Activated CD4-positive, alpha-beta T cell treated with anti-CD3 and anti-CD28 coated beads for 24 hours (primary cell): ENCODE data around the gene CARM1.
"Not testable (repeated sequence)": the region's sequence is repeated elsewhere in the genome, so short reads cannot be mapped to it uniquely, and the experiment has no call there.

ENCODE experiments used
- DNase-seq, 2 donors: peaks; one replicate each; pipeline ENCODE4 v3.0.0-alpha.2; 2020; ENCODE audit warnings: low read depth in 2 of 2

Gene CARM1

DNA sequence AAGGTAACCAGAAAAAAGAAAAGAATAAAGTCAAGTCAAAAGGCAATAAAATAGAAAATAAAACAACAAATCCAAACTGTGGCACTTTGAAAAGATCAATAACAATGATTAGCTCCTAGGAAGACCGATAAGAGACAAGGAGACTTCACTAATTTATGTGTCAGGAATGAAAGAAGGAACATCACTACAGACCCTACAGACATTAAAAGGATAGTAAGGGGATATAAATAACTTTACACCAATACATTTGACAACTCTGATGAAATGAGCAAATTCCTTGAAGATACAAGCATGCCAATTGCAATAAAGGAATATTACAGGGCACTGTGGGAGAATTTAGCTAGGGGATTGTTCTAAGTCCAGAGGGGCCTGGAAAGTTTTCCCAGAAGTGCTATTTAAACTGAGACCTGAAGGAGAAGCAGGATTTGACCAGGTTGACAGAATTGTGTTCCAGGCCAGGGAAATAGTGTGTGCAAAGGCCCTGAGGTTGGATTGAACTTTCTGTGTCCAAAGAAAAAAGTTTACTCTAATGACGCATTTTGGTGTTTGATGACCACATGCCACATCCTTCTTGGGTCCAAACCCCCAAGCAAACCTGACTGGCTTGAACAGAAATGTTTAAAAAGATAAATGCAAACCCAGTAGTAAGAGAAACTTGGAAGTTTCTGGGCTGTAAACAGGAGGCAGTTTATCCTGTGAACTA is 24.7 kb upstream of the CARM1 start:
- no peak for DNase-seq

- DNase-seq: no peak
These were observed 23.0 kb upstream of the CARM1 start, which contains the start of gene C19orf38 for GRCh38 chr19:10848230-10848856. Gene C19orf38, plus strand, starts transcription at chr19:10848415. Its CDS starts 94 bp downstream, at chr19:10848509.

DNA sequence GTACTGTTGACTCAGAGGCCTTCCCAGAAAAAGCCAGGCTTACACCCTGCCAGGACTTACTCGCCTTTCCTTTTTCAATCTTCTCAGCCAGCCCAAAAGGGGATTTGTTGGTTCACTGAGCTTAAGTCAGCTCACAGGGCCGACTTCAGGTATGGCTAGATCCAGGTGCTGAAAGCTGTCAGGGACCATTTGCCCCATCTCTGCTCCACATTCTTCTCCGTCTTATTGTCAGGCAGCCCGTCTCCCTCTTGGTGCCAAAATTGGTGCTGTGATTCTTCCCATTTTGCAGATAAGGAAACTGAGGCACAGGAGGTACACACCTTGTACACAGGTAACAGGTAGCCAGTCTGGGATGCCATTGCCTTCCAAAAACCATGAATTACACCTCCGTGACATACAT is 20.7 kb upstream of the CARM1 start:
- no peak for DNase-seq

- no peak for DNase-seq
These were observed 19.1 kb upstream of the CARM1 start for GRCh38 chr19:10852098-10852800.

DNA sequence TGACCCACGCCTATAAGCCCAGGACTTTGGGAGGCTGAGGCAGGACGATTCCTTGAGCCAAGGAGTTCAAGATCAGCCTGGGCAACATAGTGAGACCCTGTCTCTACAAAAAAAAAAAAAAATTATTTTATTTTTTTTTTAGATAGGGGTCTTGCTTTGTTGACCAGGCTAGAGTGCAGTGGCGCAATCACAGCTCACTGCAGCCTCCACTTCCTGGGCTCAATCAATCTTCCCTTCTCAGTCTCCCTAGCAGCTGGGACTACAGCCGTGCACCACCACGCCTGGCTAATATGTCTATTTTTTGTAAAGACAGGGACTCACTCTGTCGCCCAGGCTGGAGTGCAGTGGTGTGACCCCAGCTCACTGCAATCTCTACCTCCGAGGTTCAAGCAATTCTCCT is 18.4 kb upstream of the CARM1 start:
- DNase-seq: no peak

DNA sequence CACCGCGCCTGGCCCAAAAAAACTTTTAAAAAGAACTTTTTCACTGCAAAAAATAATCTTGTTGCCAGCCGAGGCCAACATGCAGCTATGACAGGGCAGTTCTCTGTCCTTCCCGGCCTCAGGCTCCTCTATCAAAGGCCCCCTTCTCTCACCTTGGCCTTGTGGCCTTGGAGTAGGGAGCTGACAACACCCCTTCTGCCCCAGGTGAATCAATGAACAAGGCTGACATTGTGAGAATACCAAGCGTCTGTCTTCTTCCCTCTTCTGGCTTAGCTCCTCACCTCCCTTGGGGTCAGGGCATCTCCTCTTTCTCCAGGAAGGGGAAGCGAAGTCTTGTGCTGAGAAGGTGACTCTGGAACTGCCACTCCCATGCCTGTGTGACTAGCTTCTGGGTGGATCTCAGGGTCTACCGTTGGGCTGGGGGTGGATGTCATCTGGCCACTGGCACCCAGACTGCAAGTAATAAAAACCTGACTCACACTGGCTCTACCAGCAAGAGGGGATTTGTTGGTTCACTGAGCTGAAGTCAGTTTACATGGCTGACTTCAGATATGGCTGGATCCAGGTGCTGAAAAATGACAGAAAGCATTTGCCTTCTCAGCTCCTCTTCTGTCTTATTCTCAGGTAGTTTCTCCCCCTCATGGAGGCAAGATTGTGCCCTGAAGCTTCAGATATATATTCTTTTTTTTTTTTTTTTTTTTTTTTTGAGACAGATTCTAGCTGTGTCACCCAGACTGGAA is 16.8 kb upstream of the CARM1 start:
- DNase-seq: no peak

DNA sequence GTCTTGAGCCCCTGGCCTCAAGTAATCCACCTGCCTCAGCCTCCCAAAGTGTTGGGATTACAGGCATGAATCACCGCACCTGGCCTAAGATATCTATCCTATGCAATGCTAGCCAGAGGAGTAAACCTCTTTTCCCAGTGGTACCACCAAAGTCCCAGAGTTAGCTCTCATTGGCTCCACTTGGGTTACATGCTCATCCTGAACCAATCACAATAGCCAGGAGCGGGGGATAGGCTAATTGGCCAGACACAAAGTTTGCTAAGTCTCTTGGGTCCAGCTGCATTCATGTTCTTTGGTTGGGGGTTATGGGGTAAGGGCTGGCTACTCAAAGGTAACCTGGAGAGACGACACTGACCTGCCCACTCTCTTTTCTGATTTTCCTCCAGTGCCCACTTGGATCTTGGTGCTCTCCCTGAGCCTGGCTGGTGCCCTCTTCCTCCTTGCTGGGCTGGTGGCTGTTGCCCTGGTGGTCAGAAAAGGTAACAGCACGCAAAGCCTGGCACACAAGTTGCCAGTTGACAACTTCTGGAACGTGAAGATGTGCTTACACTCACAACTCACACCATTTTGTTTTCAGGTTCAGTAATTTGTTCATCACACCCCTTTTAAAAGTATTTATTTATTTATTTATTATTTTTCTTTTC is 15.4 kb upstream of the CARM1 start:
- DNase-seq: no peak

DNA sequence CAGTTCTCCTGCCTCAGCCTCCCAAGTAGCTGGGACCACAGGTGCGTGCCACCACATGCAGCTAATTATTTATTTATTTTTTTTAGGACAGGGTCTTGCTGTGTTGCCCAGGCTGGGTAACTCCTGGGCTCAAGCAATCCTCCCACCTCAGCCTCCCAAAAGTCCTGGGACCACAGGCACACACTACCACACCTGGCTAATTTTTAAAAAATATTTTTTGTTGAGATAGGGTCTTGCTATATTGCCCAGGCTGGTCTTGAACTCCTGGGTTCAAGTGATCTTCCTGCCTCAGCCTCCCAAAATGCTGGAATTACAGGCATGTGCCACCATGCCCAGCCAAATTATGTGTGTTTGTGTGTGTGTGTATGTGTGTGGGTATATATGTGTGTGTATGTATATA is 14.5 kb upstream of the CARM1 start:
- not testable (repeated sequence) for DNase-seq

DNA sequence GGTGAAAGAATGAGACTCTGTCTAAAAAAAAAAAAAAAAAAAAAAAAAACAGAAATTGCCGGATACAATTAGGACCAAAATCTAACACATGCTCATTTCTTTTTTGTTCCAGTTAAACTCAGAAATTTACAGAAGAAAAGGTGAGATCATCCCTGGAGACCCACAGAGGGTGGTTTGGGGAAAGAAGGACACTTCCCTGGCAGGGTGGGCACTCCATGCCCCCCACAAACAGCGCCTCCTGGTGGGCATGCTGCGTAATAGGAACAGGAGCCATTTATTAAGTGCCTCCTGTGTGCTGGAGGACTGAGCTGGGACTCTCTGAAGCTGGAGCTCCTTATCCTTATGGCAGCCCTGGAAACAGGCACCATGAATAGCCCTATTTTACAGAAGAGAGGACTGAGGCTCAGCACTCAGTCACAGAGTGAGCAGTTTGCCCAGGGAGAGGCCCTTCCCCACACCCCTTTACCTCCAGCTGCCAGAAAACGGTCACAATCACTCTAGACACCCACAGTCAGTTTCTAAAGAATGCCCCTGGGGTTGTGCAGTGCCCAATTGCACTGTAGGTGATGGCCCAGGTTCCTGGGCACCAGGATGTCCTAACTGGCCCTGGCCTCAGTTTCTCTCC is 13.0 kb upstream of the CARM1 start:
- no peak for DNase-seq

GRCh38 chr19:10861103-10861651 is 10.2 kb upstream of the CARM1 start:
- DNase-seq: peak in 1 of 2 donors; percentile 16

DNA sequence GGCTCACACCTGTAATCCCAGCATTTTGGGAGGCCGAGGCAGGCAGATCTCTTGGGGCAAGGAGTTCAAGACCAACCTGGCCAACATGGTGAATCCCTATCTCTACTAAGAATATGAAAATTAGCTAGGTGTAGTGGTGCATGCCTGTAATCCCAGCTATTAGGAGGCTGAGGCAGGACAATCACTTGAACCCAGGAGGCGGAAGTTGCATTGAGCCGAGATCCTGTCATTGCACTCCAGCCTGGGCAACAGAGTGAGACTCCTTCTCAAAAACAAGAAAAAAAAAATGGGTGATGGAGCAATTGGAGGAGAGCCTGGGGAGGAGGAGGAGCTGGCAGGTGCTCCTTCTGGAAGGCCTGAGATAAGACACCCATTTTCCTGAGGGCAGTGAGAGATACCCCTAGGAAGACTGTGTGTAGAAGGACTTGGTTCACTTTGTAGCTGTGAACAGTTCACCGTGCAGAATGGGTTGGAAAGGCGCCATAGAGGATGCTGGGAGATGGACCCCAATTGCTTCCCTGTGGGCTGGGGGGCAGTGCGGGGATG is 8.7 kb upstream of the CARM1 start:
- DNase-seq: no peak

- no peak for DNase-seq
These were observed 8.1 kb upstream of the CARM1 start for GRCh38 chr19:10863107-10863717.

- peak; percentile 73 to 84 for DNase-seq
These were observed 6.8 kb upstream of the CARM1 start for GRCh38 chr19:10864538-10864899.

GRCh38 chr19:10866495-10866894 is 4.9 kb upstream of the CARM1 start:
- DNase-seq: no peak

GRCh38 chr19:10868872-10869547 is 2.3 kb upstream of the CARM1 start:
- no peak for DNase-seq

DNA sequence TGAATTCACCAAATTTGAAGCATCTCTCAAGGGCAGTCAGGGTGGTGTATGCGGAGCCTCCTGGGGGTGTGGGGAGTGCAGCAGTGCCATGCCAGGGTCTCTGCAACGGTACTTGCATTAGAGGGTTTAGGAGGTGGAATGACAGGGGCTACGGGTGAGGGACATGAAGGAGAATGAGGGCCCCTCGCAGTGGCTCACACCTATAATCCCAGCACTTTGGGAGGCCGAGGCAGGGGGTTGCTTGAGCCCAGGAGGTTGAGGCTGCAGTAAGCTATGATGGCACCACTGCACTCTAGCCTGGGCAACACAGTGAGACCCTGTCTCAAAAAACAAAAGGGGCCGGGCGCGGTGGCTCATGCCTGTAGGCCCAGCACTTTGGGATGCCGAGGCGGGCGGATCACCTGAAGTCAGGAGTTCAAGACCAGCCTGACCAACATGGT is 1.5 kb upstream of the CARM1 start:
- DNase-seq: not testable (repeated sequence)

GRCh38 chr19:10870501-10870954 is 825 bp upstream of the CARM1 start:
- DNase-seq: no peak

GRCh38 chr19:10871711-10872545 is 575 bp downstream of the CARM1 start:
- peak; percentile 3 to 15 for DNase-seq
